ENCODE measurements around the gene CASKIN2. TPM values are rescaled to one million over a fixed set of nuclear protein-coding genes. Genes with fewer than 3 reads are reported as not detected.

The CASKIN2 gene
- total RNA-seq, 1 experiment from 2014 or later, result 40.0 TPM

DNA sequence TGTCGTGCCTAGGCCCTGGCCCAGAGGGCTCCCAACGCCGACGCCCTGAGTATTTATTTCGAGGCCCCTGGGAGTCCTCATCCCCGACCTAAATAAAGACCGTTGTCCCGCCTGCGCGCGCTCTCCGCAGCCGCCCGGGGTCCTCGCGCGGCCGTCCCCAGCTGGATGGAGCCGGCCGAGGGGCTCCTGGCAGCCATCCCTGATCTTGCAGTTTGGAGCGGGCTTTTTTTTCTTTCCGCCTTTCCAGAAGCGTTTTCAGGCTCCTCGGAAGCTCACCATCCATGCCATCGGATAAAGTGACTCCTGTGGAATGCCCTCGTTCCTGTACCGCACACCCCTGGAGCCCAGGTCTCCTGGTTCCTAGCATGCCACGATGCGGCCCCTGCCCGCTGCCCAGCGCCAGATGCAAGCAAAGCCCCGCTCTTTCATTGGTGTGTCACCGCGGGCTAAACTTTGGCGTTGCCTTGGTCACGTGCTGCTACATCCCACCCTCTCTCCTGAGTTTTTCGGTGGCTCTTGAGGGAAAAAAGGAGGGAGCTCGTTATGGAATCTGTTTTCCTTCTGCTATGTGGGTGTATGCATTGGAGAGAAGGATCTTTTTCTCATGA lies 58.2 kb downstream of the CASKIN2 start:
- ChIA-PET CTCF (no interaction called here), POLR2A (no interaction called here)
- in situ Hi-C loops (cut with HindIII; ENCODE audit: low pct_unique_long_range_greater_than_20kb, low sequenced_read_pairs), result no loop called here
- ATAC-seq (peak; percentile 39), DNase-seq (ENCODE audit: low read depth, low spot score) (no peak)
- BruUV-seq (replicated peaks), result TSS peak; percentile 82
- Histone ChIP-seq H3K4me1 (ENCODE audit: control insufficient read depth, insufficient read depth, low read length) (peaks cover 27% of the 10 kb centered on the region), H3K27me3 (ENCODE audit: control insufficient read depth, insufficient read depth, low read length) (no peaks in the 10 kb centered on the region), H3K27ac (ENCODE audit: low read length) (peak overlapping the region; percentile 96), H3K9me3 (ENCODE audit: control insufficient read depth, insufficient read depth, low read depth, low read length) (no peaks in the 10 kb centered on the region), H3K4me3 (ENCODE audit: low read depth in 2 of 2, low read length in 2 of 2) (peak overlapping the region; percentile 81 to 91), H3K36me3 (ENCODE audit: control insufficient read depth, insufficient read depth, low read length) (peaks cover 3% of the 10 kb centered on the region; the same call in 1 of the 2 replicates)
- intact Hi-C loops (cut with micrococcal nuclease; ENCODE audit: unreplicated experiment), result no loop called here
- peak; percentile 40; the same call in 1 of the 2 replicates for TF ChIP-seq SIN3A (IDR thresholded peaks at IDR 0.05; ENCODE audit: borderline replicate concordance, insufficient read depth, low read depth, low read length)
- TF ChIP-seq, protein P1, sequence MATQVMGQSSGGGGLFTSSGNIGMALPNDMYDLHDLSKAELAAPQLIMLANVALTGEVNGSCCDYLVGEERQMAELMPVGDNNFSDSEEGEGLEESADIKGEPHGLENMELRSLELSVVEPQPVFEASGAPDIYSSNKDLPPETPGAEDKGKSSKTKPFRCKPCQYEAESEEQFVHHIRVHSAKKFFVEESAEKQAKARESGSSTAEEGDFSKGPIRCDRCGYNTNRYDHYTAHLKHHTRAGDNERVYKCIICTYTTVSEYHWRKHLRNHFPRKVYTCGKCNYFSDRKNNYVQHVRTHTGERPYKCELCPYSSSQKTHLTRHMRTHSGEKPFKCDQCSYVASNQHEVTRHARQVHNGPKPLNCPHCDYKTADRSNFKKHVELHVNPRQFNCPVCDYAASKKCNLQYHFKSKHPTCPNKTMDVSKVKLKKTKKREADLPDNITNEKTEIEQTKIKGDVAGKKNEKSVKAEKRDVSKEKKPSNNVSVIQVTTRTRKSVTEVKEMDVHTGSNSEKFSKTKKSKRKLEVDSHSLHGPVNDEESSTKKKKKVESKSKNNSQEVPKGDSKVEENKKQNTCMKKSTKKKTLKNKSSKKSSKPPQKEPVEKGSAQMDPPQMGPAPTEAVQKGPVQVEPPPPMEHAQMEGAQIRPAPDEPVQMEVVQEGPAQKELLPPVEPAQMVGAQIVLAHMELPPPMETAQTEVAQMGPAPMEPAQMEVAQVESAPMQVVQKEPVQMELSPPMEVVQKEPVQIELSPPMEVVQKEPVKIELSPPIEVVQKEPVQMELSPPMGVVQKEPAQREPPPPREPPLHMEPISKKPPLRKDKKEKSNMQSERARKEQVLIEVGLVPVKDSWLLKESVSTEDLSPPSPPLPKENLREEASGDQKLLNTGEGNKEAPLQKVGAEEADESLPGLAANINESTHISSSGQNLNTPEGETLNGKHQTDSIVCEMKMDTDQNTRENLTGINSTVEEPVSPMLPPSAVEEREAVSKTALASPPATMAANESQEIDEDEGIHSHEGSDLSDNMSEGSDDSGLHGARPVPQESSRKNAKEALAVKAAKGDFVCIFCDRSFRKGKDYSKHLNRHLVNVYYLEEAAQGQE (IDR thresholded peaks at IDR 0.05; ENCODE audit: insufficient read depth in 1 of 2, low read depth in 2 of 2, low read length in 1 of 2), result no peak
- TF ChIP-seq POLR2AphosphoS5 (IDR thresholded peaks at IDR 0.05; ENCODE audit: low read depth, low read length), result no peak

DNA sequence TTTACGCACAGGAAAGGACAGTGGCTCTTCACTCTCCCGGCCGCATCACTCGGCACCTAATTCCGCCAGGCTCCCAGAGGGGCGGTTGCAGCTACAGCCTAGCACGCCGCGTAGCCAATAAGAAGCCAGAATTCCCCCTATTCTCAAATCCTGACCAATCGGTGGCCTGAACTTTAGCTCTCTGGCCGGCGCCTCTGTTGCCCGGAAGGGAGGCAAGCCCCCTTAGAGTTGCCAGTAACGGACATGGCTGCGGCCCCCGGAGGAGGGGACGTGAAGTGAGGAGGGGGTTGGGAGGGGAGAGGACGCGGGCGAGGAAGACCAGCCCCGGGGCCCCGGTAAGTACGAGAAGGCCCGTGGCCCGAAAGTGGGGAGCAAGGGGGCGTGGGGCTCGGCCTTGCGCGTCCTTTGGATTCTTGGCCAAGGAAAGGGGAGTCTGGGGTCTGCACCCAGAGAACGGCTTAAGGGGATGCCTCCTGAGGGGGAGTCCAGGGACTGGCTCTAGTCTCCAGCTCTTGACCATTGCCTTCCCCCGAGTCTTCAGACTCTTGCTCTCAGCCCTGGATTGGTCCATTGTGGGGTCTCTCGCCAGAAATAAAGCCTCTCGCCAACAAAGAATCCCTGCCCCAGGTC lies 58.8 kb downstream of the CASKIN2 start, which contains the start of gene TMEM94:
TMEM94 (plus strand) TSS at position 219 of the 630 bp plus-strand sequence. CDS start 15,271 bp downstream, outside the sequence.
- Histone ChIP-seq H3K36me3 (ENCODE audit: control insufficient read depth, insufficient read depth, low read length) (peaks cover 3% of the 10 kb centered on the region; the same call in 1 of the 2 replicates), H3K4me3 (ENCODE audit: low read depth in 2 of 2, low read length in 2 of 2) (peak within 1 kb of the TSS; percentile 81 to 91), H3K27ac (ENCODE audit: low read length) (peak within 1 kb of the TSS; percentile 96), H3K9me3 (ENCODE audit: control insufficient read depth, insufficient read depth, low read depth, low read length) (no peaks in the 10 kb centered on the region), H3K27me3 (ENCODE audit: control insufficient read depth, insufficient read depth, low read length) (no peaks in the 10 kb centered on the region), H3K4me1 (ENCODE audit: control insufficient read depth, insufficient read depth, low read length) (peaks cover 27% of the 10 kb centered on the region)
- TF ChIP-seq, protein P2, sequence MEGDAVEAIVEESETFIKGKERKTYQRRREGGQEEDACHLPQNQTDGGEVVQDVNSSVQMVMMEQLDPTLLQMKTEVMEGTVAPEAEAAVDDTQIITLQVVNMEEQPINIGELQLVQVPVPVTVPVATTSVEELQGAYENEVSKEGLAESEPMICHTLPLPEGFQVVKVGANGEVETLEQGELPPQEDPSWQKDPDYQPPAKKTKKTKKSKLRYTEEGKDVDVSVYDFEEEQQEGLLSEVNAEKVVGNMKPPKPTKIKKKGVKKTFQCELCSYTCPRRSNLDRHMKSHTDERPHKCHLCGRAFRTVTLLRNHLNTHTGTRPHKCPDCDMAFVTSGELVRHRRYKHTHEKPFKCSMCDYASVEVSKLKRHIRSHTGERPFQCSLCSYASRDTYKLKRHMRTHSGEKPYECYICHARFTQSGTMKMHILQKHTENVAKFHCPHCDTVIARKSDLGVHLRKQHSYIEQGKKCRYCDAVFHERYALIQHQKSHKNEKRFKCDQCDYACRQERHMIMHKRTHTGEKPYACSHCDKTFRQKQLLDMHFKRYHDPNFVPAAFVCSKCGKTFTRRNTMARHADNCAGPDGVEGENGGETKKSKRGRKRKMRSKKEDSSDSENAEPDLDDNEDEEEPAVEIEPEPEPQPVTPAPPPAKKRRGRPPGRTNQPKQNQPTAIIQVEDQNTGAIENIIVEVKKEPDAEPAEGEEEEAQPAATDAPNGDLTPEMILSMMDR (IDR thresholded peaks at IDR 0.05), result no peak
- TF ChIP-seq POLR2AphosphoS5 (IDR thresholded peaks at IDR 0.05; ENCODE audit: low read depth, low read length) (peak; percentile 72), TCF7L2 (IDR thresholded peaks at IDR 0.05; ENCODE audit: low read depth, low read length) (0 out of 2 replicates have a peak, but pooled peaks have one; percentile 54), SIN3A (IDR thresholded peaks at IDR 0.05; ENCODE audit: borderline replicate concordance, insufficient read depth, low read depth, low read length) (peak; percentile 83; the same call in 1 of the 2 replicates)
- TF ChIP-seq, protein P1 (IDR thresholded peaks at IDR 0.05; ENCODE audit: insufficient read depth in 1 of 2, low read depth in 2 of 2, low read length in 1 of 2), result 0 out of 4 replicates have a peak, but pooled peaks of 1 of the 2 experiments have one; percentile 10
- no TSS peak for BruUV-seq (replicated peaks)
- ATAC-seq, result peak; percentile 99
- intact Hi-C loops (cut with micrococcal nuclease; ENCODE audit: unreplicated experiment) (no loop called here), in situ Hi-C loops (cut with HindIII; ENCODE audit: low pct_unique_long_range_greater_than_20kb, low sequenced_read_pairs) (no loop called here)
- POLR2A ChIA-PET, result interaction anchor here (0.5 to 0.7 kb wide), 3 partner anchors 8 to 49 kb away, joined by 3 to 6 read pairs (median 3); no protein-coding TSS in a partner anchor
- DNase-seq (ENCODE audit: low read depth, low spot score), result peak; percentile 84
- CTCF ChIA-PET, result interaction anchor here (0.7 to 1.0 kb wide), 3 partner anchors 27 to 216 kb away, joined by 3 to 4 read pairs (median 3); partner anchors contain the start of gene SMIM5

Measured in Panc1 (cell line).